ENCODE data around the gene S1PR5.
A peak's percentile ranks its signal among the peaks of the same experiment; 100 is the strongest.

Gene S1PR5

DNA sequence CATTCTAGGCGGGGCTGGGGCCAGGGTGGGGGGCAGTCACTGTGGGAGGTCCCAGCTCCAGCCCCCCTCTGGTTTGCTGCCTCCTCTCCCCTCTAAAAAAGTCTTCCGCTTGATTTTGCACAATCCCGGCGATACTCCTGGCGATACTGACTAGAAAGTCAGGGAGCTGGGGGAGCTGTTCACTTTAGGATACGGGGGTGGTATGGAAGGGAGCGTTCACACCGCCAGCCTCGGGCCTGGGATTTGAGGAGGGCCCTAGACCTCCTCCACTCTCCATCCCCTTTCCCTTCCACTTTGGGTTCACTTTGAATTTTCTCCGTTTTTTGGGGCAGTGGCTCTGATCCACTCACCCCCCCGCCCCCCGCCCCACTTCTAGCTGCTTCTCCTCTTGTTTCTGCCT lies 49.1 kb downstream of the S1PR5 start:
- Mint-ChIP-seq H3K36me3 (no peaks in the 10 kb centered on the region), H3K27me3 (no peaks in the 10 kb centered on the region), H3K9me3 (no peaks in the 10 kb centered on the region), H3K4me1 (no peaks in the 10 kb centered on the region), H3K27ac (no peak overlapping the region), H3K4me3 (no peak overlapping the region)

DNA sequence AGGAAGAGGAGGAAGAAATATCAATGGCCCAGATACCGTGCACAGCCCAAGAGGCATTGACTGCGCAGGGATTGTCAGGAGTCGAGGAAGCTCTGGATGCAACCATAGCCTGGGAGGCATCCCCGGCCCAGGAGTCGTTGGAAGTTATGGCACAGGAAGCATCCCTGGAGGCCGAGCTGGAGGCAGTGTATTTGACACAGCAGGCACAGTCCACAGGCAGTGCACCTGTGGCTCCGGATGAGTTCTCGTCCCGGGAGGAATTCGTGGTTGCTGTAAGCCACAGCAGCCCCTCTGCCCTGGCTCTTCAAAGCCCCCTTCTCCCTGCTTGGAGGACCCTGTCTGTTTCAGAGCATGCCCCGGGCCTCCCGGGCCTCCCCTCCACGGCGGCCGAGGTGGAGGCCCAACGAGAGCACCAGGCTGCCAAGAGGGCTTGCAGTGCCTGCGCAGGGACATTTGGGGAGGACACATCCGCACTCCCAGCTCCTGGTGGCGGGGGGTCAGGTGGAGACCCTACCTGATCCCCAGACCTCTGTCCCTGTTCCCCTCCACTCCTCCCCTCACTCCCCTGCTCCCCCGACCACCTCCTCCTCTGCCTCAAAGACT lies 50.0 kb downstream of the S1PR5 start:
- no peak overlapping the region for H3K4me3 Mint-ChIP-seq
- H3K36me3 Mint-ChIP-seq, result no peaks in the 10 kb centered on the region
- no peaks in the 10 kb centered on the region for H3K4me1 Mint-ChIP-seq
- H3K27ac Mint-ChIP-seq, result peak overlapping the region; percentile 27
- H3K27me3 Mint-ChIP-seq, result no peaks in the 10 kb centered on the region
- H3K9me3 Mint-ChIP-seq, result no peaks in the 10 kb centered on the region

- Mint-ChIP-seq H3K9me3 (no peaks in the 10 kb centered on the region), H3K36me3 (no peaks in the 10 kb centered on the region), H3K4me1 (peaks cover 4% of the 10 kb centered on the region), H3K27me3 (no peaks in the 10 kb centered on the region), H3K4me3 (no peak overlapping the region), H3K27ac (no peak overlapping the region)
These were observed 52.8 kb downstream of the S1PR5 start for GRCh38 chr19:10464456-10464855.

Measured in activated naive CD4-positive, alpha-beta T cell treated with anti-CD3 and anti-CD28 coated beads, Interleukin-2, amount 50 U/mL, for 24 hours (primary cell).